VCaP (cell line): ENCODE data around the gene CXorf58.
"Not testable (repeated sequence)": the region's sequence is repeated elsewhere in the genome, so short reads cannot be mapped to it uniquely, and the experiment has no call there.

ENCODE experiments used
- H3K27ac ChIP-seq: fragments of 450-650 bp; 2 replicates; pipeline ENCODE4 v1.5.1; 2017
- TF ChIP-seq, protein P1 (sequence below): fragments of 450-650 bp; conservative IDR thresholded peaks from 2 replicates; pipeline ENCODE4 v1.5.1; 2017; ENCODE audit warnings: mild to moderate bottlenecking, moderate library complexity

The CXorf58 gene

DNA sequence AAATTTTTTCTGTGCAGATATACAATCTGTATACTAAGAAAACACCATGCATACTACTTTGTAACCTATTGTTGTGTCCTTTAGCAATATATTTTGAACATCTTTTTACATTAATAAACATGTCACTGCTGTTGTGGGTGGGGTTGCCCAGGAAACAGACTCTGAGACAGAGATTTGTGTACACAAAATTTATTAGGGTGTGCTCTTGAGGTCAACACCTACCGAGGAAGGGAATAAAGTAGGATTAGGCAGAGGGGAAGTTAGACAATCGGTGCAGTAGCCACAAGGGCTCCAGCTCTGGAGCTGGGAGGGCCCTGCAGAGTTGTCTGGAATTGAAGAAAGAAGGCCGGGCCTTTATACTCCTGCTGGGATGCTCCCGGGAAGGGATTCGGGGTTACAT, 56.4 kb downstream of the CXorf58 start:
- TF ChIP-seq, protein P1, sequence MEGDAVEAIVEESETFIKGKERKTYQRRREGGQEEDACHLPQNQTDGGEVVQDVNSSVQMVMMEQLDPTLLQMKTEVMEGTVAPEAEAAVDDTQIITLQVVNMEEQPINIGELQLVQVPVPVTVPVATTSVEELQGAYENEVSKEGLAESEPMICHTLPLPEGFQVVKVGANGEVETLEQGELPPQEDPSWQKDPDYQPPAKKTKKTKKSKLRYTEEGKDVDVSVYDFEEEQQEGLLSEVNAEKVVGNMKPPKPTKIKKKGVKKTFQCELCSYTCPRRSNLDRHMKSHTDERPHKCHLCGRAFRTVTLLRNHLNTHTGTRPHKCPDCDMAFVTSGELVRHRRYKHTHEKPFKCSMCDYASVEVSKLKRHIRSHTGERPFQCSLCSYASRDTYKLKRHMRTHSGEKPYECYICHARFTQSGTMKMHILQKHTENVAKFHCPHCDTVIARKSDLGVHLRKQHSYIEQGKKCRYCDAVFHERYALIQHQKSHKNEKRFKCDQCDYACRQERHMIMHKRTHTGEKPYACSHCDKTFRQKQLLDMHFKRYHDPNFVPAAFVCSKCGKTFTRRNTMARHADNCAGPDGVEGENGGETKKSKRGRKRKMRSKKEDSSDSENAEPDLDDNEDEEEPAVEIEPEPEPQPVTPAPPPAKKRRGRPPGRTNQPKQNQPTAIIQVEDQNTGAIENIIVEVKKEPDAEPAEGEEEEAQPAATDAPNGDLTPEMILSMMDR = no peak
- no peak overlapping the region for H3K27ac ChIP-seq

DNA sequence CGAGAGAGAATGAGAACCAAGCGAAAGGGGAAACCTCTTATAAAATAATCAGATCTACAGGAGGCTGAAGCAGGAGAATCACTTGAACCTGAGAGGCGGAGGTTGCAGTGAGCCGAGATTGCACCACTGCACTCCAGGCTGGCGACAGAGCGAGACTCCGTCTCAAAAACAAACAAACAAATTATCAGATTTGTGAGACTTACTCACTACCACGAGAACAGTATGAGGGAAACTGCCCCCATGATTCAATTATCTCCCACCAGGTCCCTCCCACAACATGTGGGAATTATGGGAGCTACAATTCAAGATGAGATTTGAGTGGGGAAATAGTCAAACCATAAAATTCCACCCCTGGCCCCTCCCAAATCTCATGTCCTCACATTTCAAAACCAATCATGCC, 57.8 kb downstream of the CXorf58 start:
- not testable (repeated sequence) for H3K27ac ChIP-seq

DNA sequence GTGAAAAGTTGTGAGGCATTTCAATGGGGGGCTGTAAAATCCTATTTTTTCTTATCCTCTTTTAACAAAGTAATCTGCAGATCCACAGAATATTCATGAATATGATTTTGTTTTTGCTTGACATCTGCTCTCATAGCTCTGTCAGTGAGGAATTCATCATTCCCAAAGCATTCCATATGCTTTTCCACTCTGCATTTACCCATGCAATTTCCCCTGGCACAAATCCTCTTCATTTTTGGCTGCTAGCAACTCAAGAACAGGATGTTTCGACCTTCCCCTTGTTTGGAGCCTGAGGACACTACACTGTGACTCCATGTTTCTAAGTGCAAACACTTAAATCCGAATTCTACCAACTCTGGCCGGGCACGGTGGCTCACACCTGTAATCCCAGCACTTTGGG, 70.7 kb downstream of the CXorf58 start:
- H3K27ac ChIP-seq = no peak overlapping the region
- TF ChIP-seq, protein P1 = no peak

DNA sequence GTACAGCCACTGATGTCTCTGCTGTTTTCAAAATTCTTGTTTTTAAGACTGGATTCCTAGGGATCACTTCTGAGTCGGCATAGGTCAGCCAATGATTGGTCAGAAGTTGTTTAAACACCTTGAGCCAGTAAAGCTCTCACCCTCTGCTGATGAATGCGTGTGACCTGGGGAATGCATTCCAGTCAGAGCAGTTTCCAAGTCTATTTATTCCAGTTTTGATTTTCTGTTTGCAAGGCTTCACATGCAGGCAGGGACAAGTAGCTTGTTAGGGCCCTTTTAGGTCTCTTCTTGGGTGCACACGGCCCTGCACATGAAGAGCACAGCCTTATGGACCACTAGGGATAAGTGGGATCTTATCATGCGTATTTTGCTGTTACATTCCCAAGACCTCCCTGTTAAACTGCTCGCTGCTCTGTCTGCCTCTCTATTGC, 72.2 kb downstream of the CXorf58 start:
- H3K27ac ChIP-seq = no peak overlapping the region

DNA sequence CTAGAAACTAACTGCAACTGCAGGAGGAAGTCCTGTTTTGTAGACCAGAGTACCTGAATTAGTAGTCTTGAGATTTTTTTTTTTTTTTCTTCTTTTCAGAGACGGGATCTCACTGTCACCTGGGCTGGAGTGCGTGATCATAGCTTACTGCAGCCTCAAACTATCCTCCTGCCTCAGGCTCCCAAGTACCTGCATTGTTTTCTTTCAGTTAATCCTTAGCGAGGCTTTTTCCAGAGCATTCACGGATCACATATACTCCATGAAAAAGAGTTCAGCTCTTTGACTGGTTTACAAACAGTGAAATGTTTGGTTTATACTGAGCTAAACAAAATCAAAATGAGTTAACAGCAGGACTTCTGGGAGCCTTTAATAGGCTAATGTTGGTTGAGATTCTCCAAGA, 73.4 kb downstream of the CXorf58 start:
- no peak overlapping the region for H3K27ac ChIP-seq
- TF ChIP-seq, protein P1 = no peak

More for the DNA sequence above, 72.2 kb downstream of the CXorf58 start:
- TF ChIP-seq, protein P1 = no peak

DNA sequence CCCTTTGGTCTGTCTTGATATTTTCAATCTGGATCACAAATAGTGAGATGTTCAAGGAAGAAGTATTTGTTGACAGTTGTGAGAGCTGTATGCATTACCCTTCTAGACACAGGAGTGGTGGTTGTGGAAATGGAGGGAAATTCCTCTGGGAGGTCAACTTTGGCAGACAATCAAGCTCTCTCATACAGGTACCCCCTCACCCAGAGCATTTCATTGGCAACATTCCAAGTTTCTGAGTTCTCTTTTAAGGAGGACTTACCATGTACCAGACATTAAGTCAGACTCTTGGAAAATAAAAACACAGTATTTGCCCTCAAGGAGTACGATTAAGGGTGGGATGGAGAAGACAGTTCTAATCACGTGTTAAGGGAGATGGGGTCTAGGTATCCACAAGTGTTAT, 73.9 kb downstream of the CXorf58 start:
- no peak overlapping the region for H3K27ac ChIP-seq
- TF ChIP-seq, protein P1 = no peak

DNA sequence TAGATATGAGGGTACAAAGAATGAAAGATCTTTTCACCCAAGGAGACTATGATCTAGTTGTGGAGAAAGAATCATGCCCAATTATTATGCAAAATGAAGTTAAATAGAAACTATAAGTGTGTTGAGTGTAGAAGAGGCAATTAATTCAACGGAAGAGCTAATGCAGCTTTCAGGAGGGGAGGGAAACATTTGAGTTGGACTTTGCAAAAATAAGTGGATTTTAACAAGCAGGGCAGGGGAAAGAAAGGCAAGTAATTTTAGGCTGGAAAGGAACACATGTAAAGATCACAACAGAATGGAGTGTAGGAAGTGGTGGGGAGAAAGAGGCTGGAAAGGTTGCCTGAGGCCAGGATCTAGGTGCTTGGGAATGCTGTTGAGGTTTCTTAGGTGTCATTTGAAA, 75.1 kb downstream of the CXorf58 start:
- TF ChIP-seq, protein P1 = no peak
- no peak overlapping the region for H3K27ac ChIP-seq
